SK-N-SH (cell line): ENCODE data around the gene MYOM1.
"Not testable (repeated sequence)": the region's sequence is repeated elsewhere in the genome, so short reads cannot be mapped to it uniquely, and the experiment has no call there.

Source experiments
- CTCF ChIP-seq: fragments of 200-600 bp; sonication (generic); IDR thresholded peaks from 2 replicates; pipeline ENCODE4 v1.6.1; 2017; ENCODE audit warnings: antibody characterized with exemption, mild to moderate bottlenecking, moderate library complexity
- EZH2phosphoT487 ChIP-seq: fragments of 200-600 bp; sonication (generic); IDR thresholded peaks from 2 replicates; pipeline ENCODE4 v1.6.1; 2017; ENCODE audit warnings: low read depth, mixed run types, mild to moderate bottlenecking, antibody characterized with exemption, moderate library complexity, borderline replicate concordance
- GABPA ChIP-seq: IDR thresholded peaks from 2 replicates; pipeline ENCODE4 v1.4.0; 2012; ENCODE audit warnings: low read depth, mild to moderate bottlenecking
- NRF1 ChIP-seq: IDR thresholded peaks from 2 replicates; pipeline ENCODE4 v1.6.1; 2012; ENCODE audit warnings: low read depth, mild to moderate bottlenecking, low read length
- RAD21 ChIP-seq: IDR thresholded peaks from 2 replicates; pipeline ENCODE4 v1.6.1; 2012; ENCODE audit warnings: mild to moderate bottlenecking, low read length
- RFX5 ChIP-seq: IDR thresholded peaks from 2 replicates; pipeline ENCODE4 v1.6.1; 2012; ENCODE audit warnings: mild to moderate bottlenecking, improper control_type of control experiment, low read length
- TAF1 ChIP-seq: IDR thresholded peaks from 2 replicates; pipeline ENCODE4 v1.6.1; 2012; ENCODE audit warnings: low read depth, mild to moderate bottlenecking, low read length, moderate library complexity, borderline replicate concordance
- TF ChIP-seq, protein P1 (sequence below): IDR thresholded peaks from 2 replicates; pipeline ENCODE4 v1.4.0; 2012; ENCODE audit warnings: low read depth, borderline replicate concordance

DNA sequence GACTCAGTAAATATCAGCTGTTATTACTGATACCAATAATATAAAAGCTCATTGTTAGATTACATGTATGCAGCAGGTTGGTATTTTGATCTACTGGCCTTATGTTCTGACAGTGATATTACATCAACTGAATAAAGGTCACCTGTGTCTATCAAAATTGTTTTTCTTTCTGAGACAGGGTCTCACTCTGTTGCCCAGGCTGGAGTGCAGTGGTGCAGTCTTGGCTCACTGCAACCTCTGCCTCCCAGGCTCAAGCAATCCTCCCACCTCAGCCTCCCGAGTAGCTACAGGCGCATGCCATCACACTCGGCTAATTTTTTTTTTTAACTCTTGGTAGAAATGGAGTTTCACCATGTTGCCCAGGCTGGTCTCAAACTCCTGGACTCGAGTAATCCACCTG is 1.1 kb upstream of the MYOM1 start:
- TF ChIP-seq CTCF, NRF1, RFX5, EZH2phosphoT487, GABPA, RAD21, TAF1: not testable (repeated sequence)
- TF ChIP-seq, protein P1, sequence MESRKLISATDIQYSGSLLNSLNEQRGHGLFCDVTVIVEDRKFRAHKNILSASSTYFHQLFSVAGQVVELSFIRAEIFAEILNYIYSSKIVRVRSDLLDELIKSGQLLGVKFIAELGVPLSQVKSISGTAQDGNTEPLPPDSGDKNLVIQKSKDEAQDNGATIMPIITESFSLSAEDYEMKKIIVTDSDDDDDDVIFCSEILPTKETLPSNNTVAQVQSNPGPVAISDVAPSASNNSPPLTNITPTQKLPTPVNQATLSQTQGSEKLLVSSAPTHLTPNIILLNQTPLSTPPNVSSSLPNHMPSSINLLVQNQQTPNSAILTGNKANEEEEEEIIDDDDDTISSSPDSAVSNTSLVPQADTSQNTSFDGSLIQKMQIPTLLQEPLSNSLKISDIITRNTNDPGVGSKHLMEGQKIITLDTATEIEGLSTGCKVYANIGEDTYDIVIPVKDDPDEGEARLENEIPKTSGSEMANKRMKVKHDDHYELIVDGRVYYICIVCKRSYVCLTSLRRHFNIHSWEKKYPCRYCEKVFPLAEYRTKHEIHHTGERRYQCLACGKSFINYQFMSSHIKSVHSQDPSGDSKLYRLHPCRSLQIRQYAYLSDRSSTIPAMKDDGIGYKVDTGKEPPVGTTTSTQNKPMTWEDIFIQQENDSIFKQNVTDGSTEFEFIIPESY: not testable (repeated sequence)
